Medulla oblongata (tissue), 1 donor: ENCODE data around the gene NOC2L.
"Not testable (repeated sequence)": the region's sequence is repeated elsewhere in the genome, so short reads cannot be mapped to it uniquely, and the experiment has no call there.

Experiments used
- DNase-seq: peaks from one replicate; pipeline ENCODE4 v3.0.0-alpha.2; 2015; ENCODE audit errors: extremely low spot score

The NOC2L gene

DNA sequence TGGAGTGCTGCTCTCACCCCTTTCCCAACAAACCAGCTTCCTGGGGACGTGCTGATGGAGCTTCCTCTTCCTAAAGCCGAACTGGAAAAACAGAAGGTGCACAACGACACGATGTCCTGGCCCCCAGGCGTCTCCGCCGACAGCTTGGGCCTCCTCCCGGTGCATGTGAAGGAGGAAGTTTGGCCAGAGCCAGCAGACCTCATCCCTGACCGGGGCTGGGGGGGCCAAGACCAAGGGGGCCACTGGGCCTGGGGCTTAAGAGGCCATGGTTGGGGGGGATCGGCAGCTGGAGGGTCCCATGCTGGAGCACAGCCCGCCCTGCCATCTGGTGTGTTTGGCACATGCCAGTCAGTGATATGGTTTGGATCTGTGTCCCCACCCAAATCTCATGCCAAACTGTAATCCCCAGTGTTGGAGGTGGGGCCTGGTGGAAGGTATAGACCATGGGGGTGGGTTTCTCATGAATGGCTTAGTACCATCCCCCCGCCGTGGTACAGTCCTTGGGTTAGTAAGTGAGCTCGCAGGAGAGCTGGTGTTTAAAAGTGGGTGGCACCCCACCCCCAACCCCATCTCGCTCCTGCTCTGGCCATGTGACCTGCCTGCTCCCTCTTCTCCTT lies 34.4 kb upstream of the NOC2L start:
- DNase-seq: no peak

DNA sequence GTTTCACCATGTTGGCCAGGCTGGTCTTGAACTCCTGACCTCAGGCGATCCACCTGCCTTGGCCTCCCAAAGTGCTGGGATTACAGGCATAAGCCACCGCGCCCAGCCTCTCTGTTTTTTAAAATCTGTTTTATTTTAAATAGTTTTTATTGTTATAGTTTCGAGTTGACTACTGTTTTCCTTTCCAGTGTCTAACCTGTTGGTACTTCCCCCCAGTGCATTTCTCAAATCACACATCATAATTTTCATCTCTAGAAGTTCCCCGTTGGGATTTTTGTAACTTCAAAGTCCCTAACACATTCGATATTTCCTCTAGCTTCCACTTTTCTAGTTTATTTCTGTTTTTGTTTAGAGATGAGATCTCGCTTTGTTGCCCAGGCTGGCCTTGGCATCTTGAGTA lies 33.3 kb upstream of the NOC2L start:
- DNase-seq: no peak

DNA sequence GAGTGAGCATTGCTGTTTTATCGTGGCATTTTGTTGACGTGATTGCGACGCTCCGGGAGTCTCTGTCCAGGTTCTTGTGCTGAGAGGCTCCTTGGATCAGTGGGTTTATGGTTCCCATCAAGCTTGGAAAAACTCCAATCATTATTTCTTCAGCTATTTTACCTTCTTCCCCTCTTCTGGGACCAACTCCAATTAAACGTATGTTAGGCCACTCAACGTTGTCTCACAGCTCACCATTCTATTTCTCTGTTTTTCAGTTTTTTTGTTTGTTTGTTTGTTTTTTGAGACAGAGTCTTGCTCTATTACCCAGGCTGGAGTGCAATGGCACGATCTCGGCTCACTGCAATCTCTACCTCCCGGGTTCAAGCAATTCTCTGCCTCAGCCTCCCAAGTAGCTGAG lies 32.8 kb upstream of the NOC2L start:
- no peak for DNase-seq

DNA sequence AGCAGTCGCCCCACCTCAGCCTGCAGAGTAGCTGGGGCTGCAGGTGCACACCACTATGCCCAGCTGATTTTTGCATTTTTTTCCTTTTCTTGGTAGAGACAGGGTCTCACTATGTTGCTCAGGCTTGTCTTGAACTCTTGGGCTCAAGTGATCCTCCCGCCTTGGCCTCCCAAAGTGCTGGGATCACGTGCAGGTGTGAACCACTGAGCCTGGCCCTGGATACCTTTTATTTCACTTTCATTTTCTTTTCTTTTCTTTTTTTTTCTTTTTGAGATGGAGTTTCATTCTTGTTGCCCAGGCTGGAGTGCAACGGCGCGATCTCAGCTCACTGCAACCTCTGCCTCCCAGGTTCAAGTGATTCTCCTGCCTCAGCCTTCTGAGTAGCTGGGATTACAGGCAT lies 32.2 kb upstream of the NOC2L start:
- DNase-seq: not testable (repeated sequence)

DNA sequence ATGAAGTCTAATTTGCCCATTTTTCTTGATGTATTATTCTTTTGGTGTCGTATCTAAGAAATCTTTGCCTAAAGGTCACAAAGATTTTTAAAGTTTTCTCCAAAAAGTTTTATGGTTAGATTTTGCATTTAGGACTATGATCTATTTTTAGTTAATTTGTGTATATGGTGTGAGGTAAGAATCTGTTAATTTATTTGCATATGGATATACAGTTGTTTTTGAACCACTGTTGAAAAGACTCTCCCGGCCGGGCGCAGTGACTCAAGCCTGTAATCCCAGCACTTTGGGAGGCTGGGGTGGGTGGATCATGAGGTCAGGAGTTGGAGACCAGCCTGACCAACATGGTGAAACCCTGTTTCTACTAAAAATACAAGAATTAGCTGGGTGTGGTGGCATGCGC lies 29.0 kb upstream of the NOC2L start:
- DNase-seq: not testable (repeated sequence)

DNA sequence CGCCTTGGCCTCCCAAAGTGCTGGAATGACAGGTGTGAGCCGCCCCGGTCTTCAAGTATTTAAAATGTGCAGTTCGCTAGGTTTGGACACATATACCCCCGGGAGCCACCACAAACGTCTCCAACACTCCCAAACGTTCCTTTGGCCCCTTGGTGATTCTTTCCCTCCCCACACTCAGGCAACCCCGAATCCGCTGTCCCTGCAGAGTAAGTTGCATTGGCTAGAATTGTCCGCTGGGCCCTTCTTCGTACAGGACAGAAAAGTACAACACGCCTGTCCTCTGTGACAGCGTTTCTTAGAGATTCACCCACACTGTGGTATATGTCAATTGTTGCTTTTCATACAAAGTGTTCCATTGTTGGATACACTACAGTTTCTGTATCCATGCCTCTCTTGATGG lies 26.1 kb upstream of the NOC2L start:
- no peak for DNase-seq

DNA sequence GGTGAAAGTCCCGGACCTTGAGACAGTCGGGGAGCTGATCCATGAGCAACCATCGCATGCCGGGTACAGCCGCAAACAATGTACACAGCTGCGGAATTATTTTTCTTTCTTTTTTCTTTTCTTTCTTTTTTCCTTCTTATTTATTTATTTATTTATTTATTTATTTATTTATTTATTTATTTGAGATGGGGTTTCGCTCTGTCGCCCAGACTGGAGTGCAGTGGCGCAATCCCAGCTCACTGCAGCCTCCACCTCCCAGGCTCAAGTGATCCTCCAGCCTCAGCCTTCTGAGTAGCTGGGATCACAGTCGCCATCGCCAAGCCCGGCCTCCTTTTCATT lies 25.4 kb upstream of the NOC2L start:
- DNase-seq: no peak

DNA sequence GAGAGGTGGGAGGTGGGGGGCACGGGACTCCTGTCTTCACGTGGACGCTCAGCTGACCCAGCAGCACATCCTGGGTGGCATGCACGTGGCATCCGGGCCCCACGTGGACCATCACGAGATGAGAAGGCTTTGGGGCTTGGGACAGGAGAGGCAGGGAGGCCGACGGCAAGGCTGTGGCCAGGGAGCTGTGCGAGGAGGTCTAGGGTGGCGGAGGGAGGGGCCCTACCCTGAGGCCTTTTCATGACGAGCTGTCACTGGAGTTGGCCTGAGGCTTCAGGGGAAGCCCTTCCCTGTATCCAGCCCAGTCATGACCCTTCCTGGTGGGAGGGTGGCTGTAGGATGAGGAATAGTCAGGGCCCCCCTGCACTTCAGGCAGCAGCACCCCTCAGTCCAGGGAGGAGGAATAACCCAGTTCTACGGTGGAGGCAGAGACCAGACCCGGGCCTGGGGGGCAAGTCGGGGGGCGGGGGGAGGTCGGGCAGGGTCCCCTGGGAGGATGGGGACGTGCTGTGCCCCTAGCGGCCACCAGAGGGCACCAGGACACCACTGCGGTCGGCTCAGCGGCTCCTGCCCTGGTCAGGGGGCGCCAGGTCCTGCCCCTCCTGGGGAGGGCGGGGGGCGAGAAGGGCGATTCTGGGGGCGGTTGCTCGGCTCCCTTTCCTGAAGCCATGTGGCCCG lies 24.9 kb upstream of the NOC2L start:
- no peak for DNase-seq

DNA sequence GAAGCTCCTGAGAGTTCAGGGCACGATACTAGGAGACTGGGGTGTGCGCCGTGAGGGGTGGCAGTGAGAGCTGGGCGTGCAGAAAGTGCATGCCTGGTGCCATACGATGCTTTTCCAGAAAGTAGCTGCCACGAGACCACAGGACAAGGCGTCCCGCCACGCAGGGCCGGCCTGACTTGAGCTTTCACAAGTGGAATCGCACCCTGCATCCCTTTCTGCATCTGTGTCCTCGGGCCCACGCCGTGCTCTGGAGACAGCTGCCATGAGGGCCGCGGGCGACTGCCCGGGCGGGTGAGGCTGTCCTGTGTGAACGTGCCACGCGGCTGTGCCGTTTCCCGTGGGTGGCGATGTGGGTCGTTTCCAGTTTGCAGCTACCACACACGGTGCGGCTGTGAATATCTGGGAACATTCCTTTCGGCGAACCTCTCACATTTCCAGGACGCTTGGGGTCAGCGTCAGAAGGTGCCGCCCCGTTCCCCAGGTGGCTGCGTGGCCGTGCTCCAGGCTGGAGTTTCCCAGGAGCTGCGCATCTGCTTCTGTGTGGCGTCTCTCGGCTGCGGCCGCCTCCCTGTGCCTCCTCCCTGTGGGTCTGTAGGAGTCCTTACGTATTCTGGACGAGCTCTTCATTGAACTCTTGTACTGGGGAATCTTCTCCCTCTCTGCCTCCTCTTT lies 23.8 kb upstream of the NOC2L start:
- DNase-seq: no peak

DNA sequence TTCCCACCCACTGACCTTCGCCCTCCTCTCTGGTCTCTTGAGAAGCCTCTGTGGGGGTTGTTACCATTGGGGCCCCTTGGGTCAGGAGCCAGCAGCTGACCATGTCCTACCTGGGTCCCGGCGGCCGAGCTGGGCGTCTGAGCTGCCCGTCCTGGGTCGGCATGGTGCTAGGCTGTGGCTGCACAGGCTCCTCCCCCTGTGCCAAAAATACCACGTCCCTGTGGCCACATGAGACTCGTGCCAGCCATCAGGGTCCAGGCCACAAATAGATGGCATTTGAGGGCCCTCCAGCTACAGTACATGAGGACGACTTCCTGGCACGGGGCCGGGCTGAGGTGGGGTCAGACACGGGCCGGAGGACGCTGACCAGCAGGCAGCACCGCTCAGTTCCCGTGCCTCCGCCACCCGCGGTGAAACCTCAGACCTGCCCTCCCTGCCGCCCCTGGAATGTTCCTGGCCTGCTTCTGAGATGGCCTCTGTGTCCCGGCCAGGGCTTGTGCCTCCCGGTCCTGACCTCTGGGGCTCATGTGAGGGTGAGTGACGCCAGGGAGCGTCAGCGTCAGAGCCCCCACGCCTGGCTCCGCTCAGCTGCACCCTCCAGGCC lies 23.0 kb upstream of the NOC2L start, which contains the start of gene PERM1:
TSS of gene PERM1 (minus strand) at position 139 of the 604 bp plus-strand sequence. CDS start 1,064 bp downstream, outside the sequence.
- no peak for DNase-seq

DNA sequence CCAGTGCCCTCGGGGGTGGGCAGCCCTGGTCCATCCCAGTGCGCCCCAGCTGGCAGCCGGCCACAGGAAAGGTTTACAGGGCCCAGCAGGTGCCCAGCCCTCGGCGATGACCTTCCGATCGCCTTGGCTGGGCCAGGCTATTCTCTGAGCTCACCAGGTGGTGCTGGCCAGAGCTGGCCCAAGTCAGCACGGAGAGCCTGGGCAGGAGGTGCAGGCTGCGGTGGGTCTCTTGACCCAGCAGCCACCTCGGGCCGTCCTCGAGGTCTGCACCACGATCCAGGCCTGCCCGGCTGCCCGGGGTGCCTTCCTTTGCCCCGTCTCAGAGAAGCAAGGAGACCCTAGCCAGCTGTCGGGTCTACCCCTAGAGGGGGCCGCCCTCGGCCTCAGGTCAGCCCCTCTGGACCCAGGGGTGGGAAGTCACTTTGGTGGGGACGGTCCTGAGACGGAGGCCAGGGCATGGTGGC lies 22.5 kb upstream of the NOC2L start:
- DNase-seq: no peak

DNA sequence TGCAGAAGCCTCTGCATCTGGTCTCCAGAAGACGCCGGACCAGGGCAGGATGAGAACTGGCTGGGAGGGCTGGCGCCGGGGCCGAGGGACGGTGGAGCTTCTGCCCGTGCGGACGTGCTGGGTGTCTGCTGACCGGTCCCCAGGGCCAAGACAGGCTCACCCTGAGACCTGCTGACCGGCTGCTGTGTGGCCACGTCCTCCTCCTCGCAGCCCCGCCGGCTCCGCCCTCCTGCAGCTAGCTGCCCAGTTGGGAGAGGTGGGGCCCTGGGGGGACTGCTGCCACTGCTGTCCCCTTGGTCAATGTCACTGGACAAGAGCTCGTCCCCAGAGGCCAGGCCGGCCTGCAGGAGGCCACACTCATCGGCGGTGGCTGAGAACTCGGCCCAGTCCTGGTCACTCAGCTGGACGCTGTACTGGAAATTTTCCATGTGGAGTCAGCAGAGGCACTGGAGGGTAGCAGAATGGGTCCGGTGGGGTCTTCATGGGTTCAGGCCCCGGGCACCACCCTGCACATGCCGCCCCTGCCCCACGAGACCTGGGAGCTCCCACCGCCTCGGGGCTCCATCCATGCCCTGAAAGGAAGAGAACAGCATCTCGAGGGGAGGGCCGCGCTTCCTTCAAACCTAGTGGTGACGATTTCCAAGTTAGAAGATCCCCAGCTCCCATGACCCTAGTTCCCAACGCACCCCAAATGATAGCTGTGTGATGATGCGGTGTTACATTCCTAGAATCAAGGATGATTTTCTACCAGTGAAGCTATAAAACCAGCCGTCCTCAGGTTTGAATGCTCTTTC lies 21.7 kb upstream of the NOC2L start:
- DNase-seq: no peak

DNA sequence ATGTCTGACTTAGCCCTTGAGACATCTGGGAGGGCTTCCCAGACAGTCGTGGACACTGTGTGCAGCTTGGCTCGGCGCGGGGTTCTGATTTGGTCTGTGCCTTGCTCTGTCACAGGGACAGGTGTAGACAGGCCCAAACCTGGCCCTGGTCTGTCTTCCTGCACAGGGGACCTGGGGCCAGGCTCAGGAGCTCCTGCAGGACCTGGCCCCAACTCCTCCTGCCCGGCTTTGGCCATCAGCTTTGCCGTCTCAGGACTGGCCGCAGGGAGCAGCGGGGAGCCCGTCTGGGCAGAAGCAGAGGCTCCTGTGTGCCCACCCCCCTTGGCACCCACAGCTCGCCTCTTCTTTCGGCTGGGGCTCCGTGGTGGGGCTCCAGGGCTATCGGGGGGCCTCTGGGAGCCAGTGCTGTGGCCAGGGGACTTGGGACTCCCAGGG lies 21.1 kb upstream of the NOC2L start:
- no peak for DNase-seq

DNA sequence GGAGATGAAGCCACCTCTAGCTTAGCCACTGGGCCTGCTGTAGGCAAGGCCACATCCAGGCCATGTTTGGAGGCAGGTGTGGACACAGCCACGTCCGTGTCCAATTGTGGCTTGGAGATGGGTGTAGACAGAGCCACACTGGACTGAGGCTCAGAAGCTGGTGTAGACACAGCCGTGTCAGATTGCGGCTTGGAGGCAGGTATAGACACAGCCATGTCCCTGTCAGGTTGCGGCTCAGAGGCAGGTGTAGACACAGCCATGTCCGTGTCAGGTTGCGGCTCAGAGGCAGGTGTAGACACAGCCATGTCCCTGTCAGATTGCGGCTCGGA lies 20.7 kb upstream of the NOC2L start:
- DNase-seq: no peak

DNA sequence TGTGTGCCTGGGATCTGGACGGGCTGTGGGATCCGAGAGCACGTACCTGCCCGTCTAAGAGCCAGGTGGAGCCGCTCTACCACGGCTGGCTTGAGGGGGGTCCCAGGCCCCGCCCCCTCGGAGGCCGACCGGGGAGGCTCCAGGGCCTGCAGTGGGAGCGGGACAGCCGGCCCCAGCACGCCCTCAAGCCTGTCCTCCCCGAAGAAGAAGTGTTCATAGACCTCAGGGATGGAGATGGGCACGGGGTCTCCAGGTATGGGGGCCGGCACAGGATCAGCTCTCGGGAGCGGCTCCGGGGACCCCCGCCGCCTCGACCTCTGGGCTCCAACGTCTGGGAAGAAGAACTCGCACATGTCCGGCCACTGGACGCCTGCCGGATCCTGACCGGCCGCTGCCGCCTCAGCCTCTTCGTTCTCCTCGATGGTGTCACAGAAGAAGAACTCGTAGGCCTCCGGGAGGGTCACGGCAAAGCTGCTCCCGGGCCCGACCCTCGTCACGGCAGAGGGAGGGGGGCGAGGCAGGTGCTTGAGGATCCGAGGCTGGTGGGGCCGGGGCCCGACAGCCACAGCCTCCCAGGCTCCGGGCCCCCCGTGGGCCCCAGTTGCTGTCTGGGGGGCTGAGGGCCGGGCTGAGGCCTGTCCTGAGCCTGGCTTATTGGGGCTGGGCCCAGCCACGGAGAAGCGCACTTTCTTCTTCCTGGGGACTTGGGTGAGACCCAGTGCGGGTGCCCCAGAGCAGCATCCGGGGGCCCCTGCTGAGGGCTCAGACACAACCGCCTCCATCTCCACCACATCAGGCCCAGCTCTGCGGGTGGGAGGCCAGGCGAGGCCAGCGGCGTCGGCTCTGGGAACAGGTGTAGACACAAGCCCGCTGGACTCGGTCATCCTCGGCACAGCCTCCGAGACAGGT lies 20.0 kb upstream of the NOC2L start:
- no peak for DNase-seq

DNA sequence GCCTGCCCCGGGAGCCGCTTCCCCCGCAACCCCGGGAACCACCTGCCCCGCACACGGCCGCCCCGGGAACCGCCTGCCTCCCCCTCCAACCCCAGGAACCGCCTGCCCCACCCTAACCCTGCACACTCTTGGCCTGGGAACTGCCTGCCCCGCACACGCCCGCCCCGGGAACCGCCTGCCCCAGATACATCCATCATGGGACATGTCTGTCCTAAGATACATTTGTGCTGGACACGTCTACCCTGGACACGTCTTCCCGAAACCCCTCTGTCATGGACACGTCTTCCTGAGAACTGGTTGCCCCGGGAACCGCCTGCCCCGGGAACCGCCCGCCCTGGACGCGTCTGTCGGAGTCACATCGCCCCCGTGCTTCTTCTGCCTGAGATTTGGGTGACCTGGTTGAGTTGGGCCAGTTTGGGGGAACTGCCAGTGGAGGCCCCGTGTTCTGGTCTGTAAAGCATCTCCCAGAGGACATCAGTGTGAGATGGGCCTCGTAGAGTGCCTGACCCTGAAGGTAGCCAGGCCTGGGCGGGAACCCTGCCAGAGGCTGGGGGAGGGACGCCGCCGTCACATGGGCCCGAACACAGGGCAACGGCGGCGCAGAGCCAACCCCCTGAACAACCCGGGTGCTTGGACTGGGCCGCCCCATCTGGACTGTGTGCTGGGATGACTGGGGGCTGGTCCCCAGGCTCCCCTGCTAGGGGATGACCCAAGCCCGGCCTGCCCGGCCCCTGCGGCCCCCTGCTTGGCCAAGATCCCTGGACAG lies 19.2 kb upstream of the NOC2L start:
- DNase-seq: no peak

DNA sequence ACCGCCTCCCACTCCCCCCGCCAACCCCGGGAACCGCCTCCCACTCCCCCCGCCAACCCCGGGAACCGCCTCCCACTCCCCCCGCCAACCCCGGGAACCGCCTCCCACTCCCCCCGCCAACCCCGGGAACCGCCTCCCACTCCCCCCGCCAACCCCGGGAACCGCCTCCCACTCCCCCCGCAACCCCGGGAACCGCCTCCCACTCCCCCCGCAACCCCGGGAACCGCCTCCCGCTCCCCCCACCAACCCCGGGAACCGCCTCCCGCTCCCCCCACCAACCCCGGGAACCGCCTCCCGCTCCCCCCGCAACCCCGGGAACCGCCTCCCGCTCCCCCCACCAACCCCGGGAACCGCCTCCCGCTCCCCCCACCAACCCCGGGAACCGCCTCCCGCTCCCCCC lies 17.7 kb upstream of the NOC2L start:
- not testable (repeated sequence) for DNase-seq

DNA sequence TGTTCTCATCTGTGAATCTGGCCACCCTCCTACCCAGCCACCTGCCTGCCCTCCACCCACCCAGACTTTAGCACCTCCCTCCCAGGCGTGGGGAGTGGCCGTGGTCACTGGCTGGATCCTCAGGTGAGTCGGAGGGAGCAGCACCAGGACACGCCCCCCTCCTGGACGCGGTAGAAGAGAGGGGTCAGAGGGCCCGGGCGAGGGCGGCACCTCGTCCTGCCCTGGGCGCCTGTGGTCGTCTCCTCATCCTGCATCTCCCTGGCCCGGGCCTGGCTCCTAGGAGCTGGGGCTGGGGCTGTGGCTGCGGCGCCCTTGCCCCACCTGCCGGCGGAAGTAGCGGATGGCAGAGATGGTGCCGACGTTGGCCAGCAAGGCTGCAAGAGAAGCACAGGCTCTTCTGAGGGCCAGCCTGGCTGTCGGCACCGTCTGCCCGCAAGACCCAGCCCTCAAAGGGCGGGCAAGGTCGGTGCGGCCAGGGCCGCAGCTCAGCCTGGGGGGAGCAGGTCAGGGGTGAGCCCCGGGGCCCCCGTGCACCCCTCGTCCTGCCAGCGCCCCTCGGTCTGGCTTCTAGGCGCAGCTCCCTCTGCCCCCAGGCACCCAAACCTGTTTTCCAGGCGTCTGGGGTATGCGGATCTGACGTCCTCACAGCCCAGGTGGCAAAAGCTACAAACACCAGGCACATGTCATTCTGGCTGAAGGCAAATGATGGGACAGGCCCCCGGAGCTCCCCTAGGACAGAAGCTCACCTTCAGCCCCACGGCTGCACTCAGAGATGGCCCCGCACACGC lies 17.0 kb upstream of the NOC2L start:
- DNase-seq: no peak

DNA sequence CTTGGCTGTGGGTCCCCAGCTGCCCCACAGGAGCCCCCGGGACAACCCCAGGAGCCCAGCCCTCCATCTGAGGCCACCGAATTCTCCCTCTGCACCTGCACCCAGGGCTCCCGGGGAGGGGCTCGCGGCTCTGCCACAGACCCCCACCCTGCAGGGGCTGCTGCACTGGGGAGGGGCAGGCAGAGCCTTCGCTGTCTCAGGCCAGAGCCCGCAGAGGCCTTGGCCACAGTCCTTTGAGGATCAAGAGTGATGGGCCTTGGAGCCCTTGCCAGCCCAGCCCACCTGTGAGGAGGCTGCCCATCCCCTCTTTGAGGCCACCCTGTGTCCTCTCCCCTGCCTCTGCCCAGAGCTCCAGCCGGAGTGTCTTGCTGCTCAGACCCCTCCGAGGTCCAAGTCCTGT lies 16.3 kb upstream of the NOC2L start:
- no peak for DNase-seq
